ENCODE data around the gene OR10V1. TPM values are rescaled to one million over a fixed set of nuclear protein-coding genes. Genes with fewer than 3 reads are reported as not detected.

Gene OR10V1
- total RNA-seq, 3 donors from 2014 or later: not detected

DNA sequence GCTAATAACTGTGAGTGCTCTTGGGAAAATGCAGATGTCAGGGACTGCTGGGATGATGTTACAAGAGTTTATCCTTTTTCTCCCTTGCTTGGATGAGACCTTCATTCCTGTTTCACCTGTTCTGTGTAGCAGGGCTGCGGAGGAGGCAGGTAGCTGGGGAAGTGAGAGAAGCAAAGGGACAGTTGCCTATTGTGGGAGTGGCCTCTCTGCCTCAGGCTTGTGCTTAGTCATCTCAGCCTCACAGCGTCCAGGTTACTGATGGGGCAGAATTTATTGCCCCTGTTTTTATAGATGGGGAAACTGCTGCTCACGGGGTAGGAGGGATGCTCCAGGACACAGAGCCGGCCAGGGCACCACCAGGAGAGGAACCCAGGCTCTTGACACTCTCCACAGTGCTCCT, 43.2 kb upstream of the OR10V1 start:
- peak overlapping the region; percentile 93 to 98 for H3K27ac ChIP-seq
- intact Hi-C loops (cut with DNase I; ENCODE audit: low total_unique reads): no loop called here
- peak; percentile 53 to 65 for DNase-seq (ENCODE audit: low spot score in 2 of 2)

DNA sequence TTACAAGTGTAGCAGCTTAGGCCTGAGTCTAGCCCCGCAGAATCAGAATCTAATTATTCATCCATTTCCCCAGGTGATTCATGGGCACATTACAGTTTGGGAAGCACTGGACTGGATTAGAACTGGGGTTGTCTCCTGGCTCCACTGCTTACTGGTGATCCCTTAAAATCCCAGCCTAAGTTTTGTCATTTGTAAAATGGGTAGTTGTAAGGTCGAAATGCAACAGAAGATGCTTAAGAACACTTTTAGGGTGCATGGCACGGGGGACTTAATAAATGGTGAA, 42.9 kb upstream of the OR10V1 start:
- Histone ChIP-seq H3K27me3 (no peaks in the 10 kb centered on the region), H3K27ac (peak overlapping the region; percentile 93 to 98), H3K4me1 (peaks cover 6 to 8% of the 10 kb centered on the region in 2 donors), H3K36me3 (no peaks in the 10 kb centered on the region), H3K9me3 (no peaks in the 10 kb centered on the region), H3K4me3 (peak overlapping the region; percentile 67 to 91 (median 82))
- no peak for DNase-seq (ENCODE audit: low spot score in 2 of 2)
- intact Hi-C loops (cut with DNase I; ENCODE audit: low total_unique reads): no loop called here
- TF ChIP-seq, protein P1, sequence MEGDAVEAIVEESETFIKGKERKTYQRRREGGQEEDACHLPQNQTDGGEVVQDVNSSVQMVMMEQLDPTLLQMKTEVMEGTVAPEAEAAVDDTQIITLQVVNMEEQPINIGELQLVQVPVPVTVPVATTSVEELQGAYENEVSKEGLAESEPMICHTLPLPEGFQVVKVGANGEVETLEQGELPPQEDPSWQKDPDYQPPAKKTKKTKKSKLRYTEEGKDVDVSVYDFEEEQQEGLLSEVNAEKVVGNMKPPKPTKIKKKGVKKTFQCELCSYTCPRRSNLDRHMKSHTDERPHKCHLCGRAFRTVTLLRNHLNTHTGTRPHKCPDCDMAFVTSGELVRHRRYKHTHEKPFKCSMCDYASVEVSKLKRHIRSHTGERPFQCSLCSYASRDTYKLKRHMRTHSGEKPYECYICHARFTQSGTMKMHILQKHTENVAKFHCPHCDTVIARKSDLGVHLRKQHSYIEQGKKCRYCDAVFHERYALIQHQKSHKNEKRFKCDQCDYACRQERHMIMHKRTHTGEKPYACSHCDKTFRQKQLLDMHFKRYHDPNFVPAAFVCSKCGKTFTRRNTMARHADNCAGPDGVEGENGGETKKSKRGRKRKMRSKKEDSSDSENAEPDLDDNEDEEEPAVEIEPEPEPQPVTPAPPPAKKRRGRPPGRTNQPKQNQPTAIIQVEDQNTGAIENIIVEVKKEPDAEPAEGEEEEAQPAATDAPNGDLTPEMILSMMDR (IDR thresholded peaks at IDR 0.05): no peak
- TF ChIP-seq POLR2AphosphoS5 (IDR thresholded peaks at IDR 0.05): no peak
- no peak for TF ChIP-seq POLR2A (IDR thresholded peaks at IDR 0.05)

More for the DNA sequence above, 43.2 kb upstream of the OR10V1 start:
- Histone ChIP-seq H3K27me3 (no peaks in the 10 kb centered on the region), H3K4me1 (peaks cover 6 to 8% of the 10 kb centered on the region in 2 donors), H3K36me3 (no peaks in the 10 kb centered on the region), H3K4me3 (peak overlapping the region; percentile 67 to 91 (median 82)), H3K9me3 (no peaks in the 10 kb centered on the region)
- TF ChIP-seq, protein P1 (IDR thresholded peaks at IDR 0.05): no peak
- no peak for TF ChIP-seq POLR2A (IDR thresholded peaks at IDR 0.05)
- no peak for TF ChIP-seq POLR2AphosphoS5 (IDR thresholded peaks at IDR 0.05)

DNA sequence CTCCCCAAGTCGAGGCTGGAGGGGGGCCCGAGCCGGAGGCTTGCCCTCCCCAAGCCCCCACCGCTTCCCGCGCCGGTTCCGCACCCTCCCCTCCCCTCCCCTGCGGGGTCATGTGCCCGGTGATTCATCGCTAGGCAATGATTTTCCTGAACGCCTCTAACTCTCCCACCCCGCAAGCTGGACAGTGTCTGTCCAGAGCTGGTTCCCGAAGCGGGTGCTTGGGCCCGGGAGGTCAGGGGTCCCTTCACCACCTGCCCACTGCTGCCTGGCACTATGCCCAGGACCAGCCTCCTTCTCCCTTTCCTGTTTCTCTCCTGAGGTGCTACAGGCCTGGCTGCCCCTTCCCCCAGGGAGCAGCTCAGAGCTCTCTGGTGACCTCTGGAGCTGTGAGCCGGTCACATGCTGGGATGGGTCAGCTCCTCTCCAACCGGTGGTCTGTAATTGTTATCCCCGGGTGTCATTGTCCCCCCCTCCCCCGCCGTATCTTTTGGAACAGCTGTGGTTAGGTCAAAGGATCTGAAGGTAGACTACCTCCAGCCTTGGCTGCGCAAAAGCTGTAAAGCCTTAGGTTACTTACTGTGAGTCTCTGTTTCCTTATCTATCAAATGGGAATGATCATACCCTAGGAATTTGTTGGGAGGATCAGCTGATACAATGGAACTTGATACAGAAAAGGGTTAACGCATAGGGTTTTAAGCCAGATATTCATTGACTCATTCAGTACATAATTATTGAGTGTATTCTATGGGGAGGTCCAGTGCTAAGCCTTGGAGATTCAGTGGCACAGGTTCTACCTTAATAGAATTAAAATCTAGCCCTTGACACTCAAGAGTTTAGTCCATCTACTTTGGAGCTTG, 42.3 kb upstream of the OR10V1 start:
- TF ChIP-seq POLR2A (IDR thresholded peaks at IDR 0.05) (peak; percentile 9), POLR2AphosphoS5 (IDR thresholded peaks at IDR 0.05) (peak in 2 of 3 donors; percentile 62 to 78)
- TF ChIP-seq, protein P1 (IDR thresholded peaks at IDR 0.05): no peak
- Histone ChIP-seq H3K9me3 (no peaks in the 10 kb centered on the region), H3K36me3 (no peaks in the 10 kb centered on the region), H3K27me3 (no peaks in the 10 kb centered on the region), H3K4me3 (peak overlapping the region; percentile 67 to 91 (median 82)), H3K4me1 (peaks cover 6 to 8% of the 10 kb centered on the region in 2 donors), H3K27ac (peak overlapping the region; percentile 93 to 98)
- peak; percentile 70 to 77 for DNase-seq (ENCODE audit: low spot score in 2 of 2)
- intact Hi-C loops (cut with DNase I; ENCODE audit: low total_unique reads): loop anchor here (2.0 kb wide), 1 partner anchor 49 kb away; no protein-coding TSS in a partner anchor

DNA sequence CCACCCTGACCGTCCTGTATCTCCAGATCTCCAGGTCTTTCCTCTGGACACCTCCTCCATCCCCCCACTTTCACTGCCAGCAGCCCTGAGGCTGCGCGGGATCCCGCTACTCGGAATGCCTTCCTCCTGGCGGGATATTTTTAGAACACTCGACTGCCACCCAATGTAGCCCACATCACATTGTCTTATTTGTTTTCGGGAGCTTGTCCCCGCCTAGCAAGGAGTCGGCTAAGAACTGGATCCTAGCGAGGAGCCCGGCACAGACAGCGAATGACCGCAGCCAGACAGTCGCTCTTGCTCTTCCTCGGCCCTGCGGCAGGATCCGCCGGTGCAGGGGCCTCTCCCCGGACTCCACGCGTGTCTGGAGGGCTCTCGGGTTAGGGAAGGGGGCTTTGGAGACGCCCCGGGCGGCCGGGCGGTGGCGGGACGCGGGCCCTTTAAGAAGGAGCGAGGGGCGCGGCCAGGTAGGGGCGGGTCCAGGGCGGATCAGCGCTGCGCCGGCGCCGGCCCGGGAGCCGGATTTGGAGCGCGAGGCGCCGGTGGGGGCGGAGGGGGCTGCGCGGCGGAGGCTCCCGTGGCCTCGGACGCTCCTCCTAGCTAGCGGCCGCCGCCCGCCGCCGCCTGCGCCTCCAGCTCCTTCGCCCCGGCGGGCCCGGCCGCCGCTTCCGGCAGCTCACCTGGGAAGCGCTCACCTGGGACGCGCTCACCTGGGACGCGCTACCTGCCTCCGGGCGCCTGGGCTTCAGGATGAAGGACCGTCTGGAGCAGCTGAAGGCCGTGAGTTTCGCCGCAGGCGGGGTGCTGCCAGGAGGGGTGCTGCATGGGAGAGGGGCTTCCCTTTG, 41.4 kb upstream of the OR10V1 start, which contains the start of gene STX3:
Gene STX3 (plus strand): TSS at position 518 of the 842 bp plus-strand sequence. CDS start 230 bp downstream, at position 748.
- intact Hi-C loops (cut with DNase I; ENCODE audit: low total_unique reads): loop anchor here (2.0 kb wide), 1 partner anchor 50 kb away; no protein-coding TSS in a partner anchor
- peak; percentile 54 to 70 for DNase-seq (ENCODE audit: low spot score in 2 of 2)
- TF ChIP-seq, protein P1 (IDR thresholded peaks at IDR 0.05): no peak
- peak in 1 of 3 donors; percentile 3 for TF ChIP-seq POLR2AphosphoS5 (IDR thresholded peaks at IDR 0.05)
- Histone ChIP-seq H3K27me3 (no peaks in the 10 kb centered on the region), H3K4me3 (peak within 1 kb of the TSS; percentile 67 to 91 (median 82)), H3K9me3 (no peaks in the 10 kb centered on the region), H3K36me3 (no peaks in the 10 kb centered on the region), H3K27ac (peak within 1 kb of the TSS; percentile 93 to 98), H3K4me1 (peaks cover 6 to 8% of the 10 kb centered on the region in 2 donors)
